Neural cell (in vitro differentiated cells): ENCODE results near the gene SLC6A1. TPM values are rescaled to one million over a fixed set of nuclear protein-coding genes. Genes with fewer than 3 reads are reported as not detected.

ENCODE experiments used
- H2AFZ ChIP-seq: fragments of 200-600, 300-800 bp; sonication (generic), shearing (Covaris generic); 2 replicates; pipeline ENCODE4 v1.6.0; 2014; ENCODE audit warnings: low read depth, mild to moderate bottlenecking, antibody characterized with exemption, low read length, moderate library complexity
- H3F3A ChIP-seq: fragments of 200-600 bp; shearing (Covaris generic); 2 replicates; pipeline ENCODE4 v1.6.1; 2016; ENCODE audit warnings: mild to moderate bottlenecking, moderate library complexity, mixed read lengths, antibody characterized with exemption, low read length; ENCODE audit not compliant: insufficient read depth, poor library complexity, severe bottlenecking
- H3K27ac ChIP-seq: fragments of 200-600, 300-800 bp; sonication (generic), shearing (Covaris generic); 2 replicates; pipeline ENCODE4 v1.5.1; 2014; ENCODE audit warnings: mild to moderate bottlenecking, low read length, moderate library complexity
- H3K27me3 ChIP-seq: fragments of 300-800, 200-600 bp; sonication (generic), shearing (Covaris generic); 2 replicates; pipeline ENCODE4 v1.6.0; 2014; ENCODE audit warnings: mild to moderate bottlenecking, low read depth, low read length, moderate library complexity; ENCODE audit not compliant: insufficient read depth
- H3K36me3 ChIP-seq: fragments of 300-800, 200-600 bp; sonication (generic), shearing (Covaris generic); 2 replicates; pipeline ENCODE4 v1.5.1; 2014; ENCODE audit warnings: mild to moderate bottlenecking, antibody characterized with exemption, low read length, moderate library complexity; ENCODE audit not compliant: insufficient read depth
- H3K4me2 ChIP-seq: fragments of 300-800, 200-600 bp; sonication (generic), shearing (Covaris generic); 2 replicates; pipeline ENCODE4 v1.6.0; 2014; ENCODE audit warnings: mild to moderate bottlenecking, low read length
- H3K4me3 ChIP-seq: fragments of 300-800, 200-600 bp; sonication (generic), shearing (Covaris generic); 2 replicates; pipeline ENCODE4 v1.5.1; 2014; ENCODE audit warnings: mild to moderate bottlenecking, low read length, moderate library complexity
- H3K79me2 ChIP-seq: fragments of 200-600 bp; shearing (Covaris generic); replicated peaks from 2 replicates; pipeline ENCODE4 v1.6.0; 2014; ENCODE audit warnings: mild to moderate bottlenecking, low read length, moderate library complexity; ENCODE audit not compliant: insufficient read depth
- H3K9ac ChIP-seq: fragments of 300-800, 200-600 bp; sonication (generic), shearing (Covaris generic); 2 replicates; pipeline ENCODE4 v1.6.1; 2016; ENCODE audit warnings: mild to moderate bottlenecking, low read length, mixed read lengths
- H3K9me2 ChIP-seq: fragments of 200-600 bp; shearing (Covaris generic); 2 replicates; pipeline ENCODE4 v1.6.1; 2016; ENCODE audit warnings: mild to moderate bottlenecking, low read length, mixed read lengths; ENCODE audit not compliant: insufficient read depth
- H3K9me3 ChIP-seq: fragments of 200-600, 300-800 bp; sonication (generic), shearing (Covaris generic); 2 replicates; pipeline ENCODE4 v1.6.1; 2016; ENCODE audit warnings: mild to moderate bottlenecking, mixed run types, low read length, moderate library complexity, mixed read lengths
- H4K20me1 ChIP-seq: fragments of 200-600 bp; shearing (Covaris generic); 2 replicates; pipeline ENCODE4 v1.6.1; 2016; ENCODE audit warnings: mild to moderate bottlenecking, mixed run types; ENCODE audit not compliant: insufficient read depth
- EP300 ChIP-seq: fragments of 450-650 bp; conservative IDR thresholded peaks from 2 replicates; pipeline ENCODE4 v1.6.1; 2014; ENCODE audit warnings: antibody characterized with exemption, mild to moderate bottlenecking, moderate library complexity; ENCODE audit not compliant: poor library complexity, severe bottlenecking
- EZH2 ChIP-seq: fragments of 200-600, 300-800 bp; shearing (Covaris generic), sonication (generic); IDR thresholded peaks from 2 replicates; pipeline ENCODE4 v1.6.1; 2014; ENCODE audit warnings: antibody characterized with exemption, low read length, borderline replicate concordance, mild to moderate bottlenecking; ENCODE audit not compliant: insufficient read depth, poor library complexity, severe bottlenecking
- MXI1 ChIP-seq: fragments of 450-650 bp; conservative IDR thresholded peaks from 2 replicates; pipeline ENCODE4 v1.6.1; 2014; ENCODE audit warnings: antibody characterized with exemption, mild to moderate bottlenecking; ENCODE audit not compliant: poor library complexity, severe bottlenecking
- POLR2AphosphoS5 ChIP-seq: IDR thresholded peaks from 2 replicates; pipeline ENCODE4 v1.6.1; 2012
- RAD21 ChIP-seq: fragments of 450-650 bp; conservative IDR thresholded peaks from 2 replicates; pipeline ENCODE4 v1.6.1; 2014; ENCODE audit warnings: antibody characterized with exemption, mild to moderate bottlenecking, moderate library complexity
- SMC3 ChIP-seq: fragments of 450-650 bp; conservative IDR thresholded peaks from 2 replicates; pipeline ENCODE4 v1.6.1; 2014; ENCODE audit warnings: antibody characterized with exemption, mild to moderate bottlenecking, moderate library complexity; ENCODE audit not compliant: poor library complexity
- TAF1 ChIP-seq: IDR thresholded peaks from 2 replicates; pipeline ENCODE4 v1.6.1; 2012; ENCODE audit warnings: low read depth
- polyA plus RNA-seq: library from polyadenylated mRNA; depleted of rRNA; stranded (reverse); fragments of >200 nt; gene quantifications from 2 replicates; pipeline ENCODE4 v1.2.3, GENCODE V29; 2014
- TF ChIP-seq, protein P1 (sequence below): IDR thresholded peaks from 2 replicates; pipeline ENCODE4 v1.6.1; 2012; ENCODE audit warnings: borderline replicate concordance
- TF ChIP-seq, protein P2 (sequence below): fragments of 450-650 bp; IDR thresholded peaks from 2 replicates; pipeline ENCODE4 v1.5.1; 2014; ENCODE audit warnings: antibody characterized with exemption, mild to moderate bottlenecking, moderate library complexity; ENCODE audit not compliant: poor library complexity, severe bottlenecking

Gene SLC6A1
- polyA plus RNA-seq, 1 donor from 2014 or later, result 43.2 TPM

DNA sequence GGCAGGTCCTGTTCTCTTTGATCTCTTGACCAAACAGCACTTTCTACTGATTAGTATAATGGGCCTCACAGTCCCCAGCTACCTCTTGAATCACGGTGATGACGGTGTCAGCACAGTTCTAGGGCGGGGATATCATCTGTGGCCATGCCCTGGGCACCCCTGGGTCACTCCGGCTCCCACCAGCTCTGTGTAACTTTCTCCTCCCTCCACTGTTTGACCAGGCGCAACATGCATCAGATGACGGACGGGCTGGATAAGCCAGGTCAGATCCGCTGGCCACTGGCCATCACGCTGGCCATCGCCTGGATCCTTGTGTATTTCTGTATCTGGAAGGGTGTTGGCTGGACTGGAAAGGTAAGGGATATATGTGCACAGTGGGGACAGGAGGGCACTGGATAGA is 29.6 kb downstream of the SLC6A1 start:
- Histone ChIP-seq H3K9me3 (no peaks in the 10 kb centered on the region), H3F3A (no peaks in the 10 kb centered on the region), H3K9me2 (no peaks in the 10 kb centered on the region), H3K4me2 (no peak overlapping the region), H3K79me2 (no peaks in the 10 kb centered on the region), H3K9ac (no peak overlapping the region), H4K20me1 (no peaks in the 10 kb centered on the region), H3K27ac (no peak overlapping the region), H3K27me3 (no peaks in the 10 kb centered on the region), H3K36me3 (peaks cover 10% of the 10 kb centered on the region), H2AFZ (no peak overlapping the region), H3K4me3 (no peak overlapping the region)
- TF ChIP-seq MXI1 (no peak), SMC3 (no peak), RAD21 (no peak), EP300 (no peak), POLR2AphosphoS5 (no peak), EZH2 (no peak), TAF1 (no peak)
- TF ChIP-seq, protein P1, sequence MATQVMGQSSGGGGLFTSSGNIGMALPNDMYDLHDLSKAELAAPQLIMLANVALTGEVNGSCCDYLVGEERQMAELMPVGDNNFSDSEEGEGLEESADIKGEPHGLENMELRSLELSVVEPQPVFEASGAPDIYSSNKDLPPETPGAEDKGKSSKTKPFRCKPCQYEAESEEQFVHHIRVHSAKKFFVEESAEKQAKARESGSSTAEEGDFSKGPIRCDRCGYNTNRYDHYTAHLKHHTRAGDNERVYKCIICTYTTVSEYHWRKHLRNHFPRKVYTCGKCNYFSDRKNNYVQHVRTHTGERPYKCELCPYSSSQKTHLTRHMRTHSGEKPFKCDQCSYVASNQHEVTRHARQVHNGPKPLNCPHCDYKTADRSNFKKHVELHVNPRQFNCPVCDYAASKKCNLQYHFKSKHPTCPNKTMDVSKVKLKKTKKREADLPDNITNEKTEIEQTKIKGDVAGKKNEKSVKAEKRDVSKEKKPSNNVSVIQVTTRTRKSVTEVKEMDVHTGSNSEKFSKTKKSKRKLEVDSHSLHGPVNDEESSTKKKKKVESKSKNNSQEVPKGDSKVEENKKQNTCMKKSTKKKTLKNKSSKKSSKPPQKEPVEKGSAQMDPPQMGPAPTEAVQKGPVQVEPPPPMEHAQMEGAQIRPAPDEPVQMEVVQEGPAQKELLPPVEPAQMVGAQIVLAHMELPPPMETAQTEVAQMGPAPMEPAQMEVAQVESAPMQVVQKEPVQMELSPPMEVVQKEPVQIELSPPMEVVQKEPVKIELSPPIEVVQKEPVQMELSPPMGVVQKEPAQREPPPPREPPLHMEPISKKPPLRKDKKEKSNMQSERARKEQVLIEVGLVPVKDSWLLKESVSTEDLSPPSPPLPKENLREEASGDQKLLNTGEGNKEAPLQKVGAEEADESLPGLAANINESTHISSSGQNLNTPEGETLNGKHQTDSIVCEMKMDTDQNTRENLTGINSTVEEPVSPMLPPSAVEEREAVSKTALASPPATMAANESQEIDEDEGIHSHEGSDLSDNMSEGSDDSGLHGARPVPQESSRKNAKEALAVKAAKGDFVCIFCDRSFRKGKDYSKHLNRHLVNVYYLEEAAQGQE, result no peak
- TF ChIP-seq, protein P2, sequence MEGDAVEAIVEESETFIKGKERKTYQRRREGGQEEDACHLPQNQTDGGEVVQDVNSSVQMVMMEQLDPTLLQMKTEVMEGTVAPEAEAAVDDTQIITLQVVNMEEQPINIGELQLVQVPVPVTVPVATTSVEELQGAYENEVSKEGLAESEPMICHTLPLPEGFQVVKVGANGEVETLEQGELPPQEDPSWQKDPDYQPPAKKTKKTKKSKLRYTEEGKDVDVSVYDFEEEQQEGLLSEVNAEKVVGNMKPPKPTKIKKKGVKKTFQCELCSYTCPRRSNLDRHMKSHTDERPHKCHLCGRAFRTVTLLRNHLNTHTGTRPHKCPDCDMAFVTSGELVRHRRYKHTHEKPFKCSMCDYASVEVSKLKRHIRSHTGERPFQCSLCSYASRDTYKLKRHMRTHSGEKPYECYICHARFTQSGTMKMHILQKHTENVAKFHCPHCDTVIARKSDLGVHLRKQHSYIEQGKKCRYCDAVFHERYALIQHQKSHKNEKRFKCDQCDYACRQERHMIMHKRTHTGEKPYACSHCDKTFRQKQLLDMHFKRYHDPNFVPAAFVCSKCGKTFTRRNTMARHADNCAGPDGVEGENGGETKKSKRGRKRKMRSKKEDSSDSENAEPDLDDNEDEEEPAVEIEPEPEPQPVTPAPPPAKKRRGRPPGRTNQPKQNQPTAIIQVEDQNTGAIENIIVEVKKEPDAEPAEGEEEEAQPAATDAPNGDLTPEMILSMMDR, result no peak

DNA sequence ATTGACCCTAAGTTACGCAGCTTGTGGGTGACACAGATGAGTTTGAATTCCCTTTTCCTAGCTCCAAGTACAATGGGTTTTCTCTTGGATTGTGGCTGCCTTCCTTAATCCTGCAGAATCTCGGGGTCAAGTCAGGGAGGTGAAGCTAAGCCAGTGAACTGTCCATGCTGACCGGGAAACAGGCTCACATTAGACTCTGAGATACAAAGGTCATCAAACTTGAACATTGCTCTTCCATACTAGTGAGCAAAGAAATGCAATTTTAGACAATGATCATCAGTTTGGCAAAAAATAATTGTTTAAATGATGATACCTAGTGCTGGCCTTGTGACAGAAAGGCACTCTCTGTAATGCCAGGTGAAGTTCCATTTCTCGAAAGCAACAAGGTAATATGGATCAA is 31.6 kb downstream of the SLC6A1 start:
- Histone ChIP-seq H3K4me3 (no peak overlapping the region), H3K9me2 (no peaks in the 10 kb centered on the region), H3K27ac (no peak overlapping the region), H2AFZ (no peak overlapping the region), H3K27me3 (no peaks in the 10 kb centered on the region), H3K79me2 (no peaks in the 10 kb centered on the region), H4K20me1 (no peaks in the 10 kb centered on the region), H3K36me3 (peaks cover 10% of the 10 kb centered on the region), H3K4me2 (no peak overlapping the region), H3K9ac (no peak overlapping the region), H3F3A (no peaks in the 10 kb centered on the region), H3K9me3 (no peaks in the 10 kb centered on the region)
- TF ChIP-seq EZH2 (no peak), TAF1 (no peak), POLR2AphosphoS5 (no peak), SMC3 (no peak), MXI1 (no peak), EP300 (no peak), RAD21 (no peak)
- TF ChIP-seq, protein P1, result no peak
- TF ChIP-seq, protein P2, result no peak
